Spleen (tissue), 11 donors: ENCODE data around the gene CCDC177. TPM values are rescaled to one million over a fixed set of nuclear protein-coding genes. Genes with fewer than 3 reads are reported as not detected.

Source experiments
- DNase-seq: peaks from one replicate; pipeline ENCODE4 v3.0.0-alpha.2; 2020
- H3K27ac ChIP-seq, 8 donors: fragments of 200-600 bp; sonication (generic) in 7 of 8; 1 replicate in 4 of 8; 2 replicates in 4 of 8; pipeline versions ENCODE4 v1.5.0 to v1.8.0; 2016 to 2021; ENCODE audit warnings: inconsistent platforms in 4 of 8, mild to moderate bottlenecking in 4 of 8, moderate library complexity in 1 of 8
- H3K27me3 ChIP-seq, 7 donors: fragments of 200-600 bp; sonication (generic) in 6 of 7; replicated peaks in 1 of 7; 1 replicate in 4 of 7; 2 replicates in 3 of 7; pipeline versions ENCODE4 v1.5.0 to v1.8.0; 2016 to 2021; ENCODE audit warnings: inconsistent platforms in 3 of 7, mild to moderate bottlenecking in 1 of 7
- H3K36me3 ChIP-seq, 6 donors: fragments of 200-600 bp; sonication (generic) in 5 of 6; 1 replicate in 4 of 6; 2 replicates in 2 of 6; pipeline versions ENCODE4 v1.5.0 to v1.8.0; 2016 to 2021; ENCODE audit warnings: inconsistent platforms in 2 of 6
- H3K4me1 ChIP-seq, 6 donors: fragments of 200-600 bp; sonication (generic) in 5 of 6; 1 replicate in 3 of 6; 2 replicates in 3 of 6; pipeline versions ENCODE4 v1.5.0 to v1.8.0; 2016 to 2021; ENCODE audit warnings: inconsistent platforms in 3 of 6
- H3K4me3 ChIP-seq, 8 donors: fragments of 200-600 bp; sonication (generic) in 7 of 8; 1 replicate in 4 of 8; 2 replicates in 4 of 8; pipeline versions ENCODE4 v1.5.0 to v1.8.0; 2016 to 2021; ENCODE audit warnings: inconsistent platforms in 4 of 8, mild to moderate bottlenecking in 4 of 8, moderate library complexity in 2 of 8
- H3K9me3 ChIP-seq, 8 donors: fragments of 200-600 bp; sonication (generic) in 7 of 8; 1 replicate in 4 of 8; 2 replicates in 4 of 8; pipeline versions ENCODE4 v1.5.0 to v1.8.0; 2016 to 2021; ENCODE audit warnings: inconsistent platforms in 4 of 8
- CTCF ChIP-seq, 11 experiments: fragments of 200-600 bp in 7 of 11; fragments of 450-650 bp in 4 of 11; sonication (generic) in 4 of 11; IDR thresholded peaks in 8 of 11; conservative IDR thresholded peaks in 3 of 11; 1 replicate in 7 of 11; 2 replicates in 4 of 11; pipeline versions ENCODE4 v1.4.0 to v1.8.0; 2016 to 2021; ENCODE audit warnings: antibody characterized with exemption in 11 of 11, inconsistent platforms in 4 of 11, mild to moderate bottlenecking in 1 of 11
- POLR2A ChIP-seq, 3 donors: fragments of 450-650 bp; IDR thresholded peaks; one replicate each; pipeline ENCODE4 v1.5.1; 2017; ENCODE audit warnings: antibody characterized with exemption in 3 of 3, mild to moderate bottlenecking in 1 of 3
- POLR2AphosphoS5 ChIP-seq, 3 donors: sonication (generic); formaldehyde crosslinking; IDR thresholded peaks; one replicate each; pipeline ENCODE4 v1.5.1; 2017; ENCODE audit warnings: antibody characterized with exemption in 3 of 3
- WGBS, 5 donors: extraction: QIAGEN DNeasy Blood & Tissue Kit in 3 of 5; methylation state at CpG; one replicate each; pipeline versions ENCODE4 v1.1.5 to v1.1.7; 2013 to 2018; 5-methylcytosine and 5-hydroxymethylcytosine counted together
- intact Hi-C: fragments of 100-400 bp; cut with DNase I; formaldehyde crosslinking; loops from one replicate; pipeline ENCODE4 v1.15.0; 2023; ENCODE audit warnings: low total_unique reads
- polyA plus RNA-seq, 3 donors: library from polyadenylated mRNA; stranded (reverse); fragments of 200-250 nt; gene quantifications; one replicate each; pipeline ENCODE4 v1.2.1, GENCODE V29; 2013
- total RNA-seq, 7 donors: library from RNA; depleted of rRNA in 3 of 7; stranded (reverse); fragments of >200 nt in 3 of 7; fragmentation: NEBNext Ultra II Directional in 4 of 7; extraction: Animal tissue kit (Norgen Biotek cat#: 25700) in 4 of 7; gene quantifications; one replicate each; pipeline versions ENCODE4 v1.1.0 to v1.2.1, GENCODE V29; 2016 to 2021
- donor health status: healthy with polysubstance abuse.
- donor health status: DM: no; HTN: no; CAD: no; lungs with moderate emphysema.
- donor health status: DM: no; HTN: no; CAD: no.
- donor health status: Bipolar disorder and iron deficiency.
- donor health status: healthy.
- donor health status: DM: no; HTN: no; CAD: no.
- donor health status: DM: yes; HTN: yes; CAD: no.

CCDC177 gene
- total and polyA plus RNA-seq, 10 donors, result not detected

- Histone ChIP-seq H3K9me3 (no peaks in the 10 kb centered on the region), H3K4me3 (peak overlapping the region in 7 of 8 donors; percentile 25 to 90 (median 56)), H3K27ac (peak overlapping the region; percentile 45 to 100 (median 98)), H3K27me3 (no peaks in the 10 kb centered on the region), H3K4me1 (peaks cover 37 to 61% (median 44%) of the 10 kb centered on the region in 6 donors), H3K36me3 (no peaks in the 10 kb centered on the region)
- intact Hi-C loops, result no loop called here
- no peak for TF ChIP-seq POLR2A (IDR thresholded peaks at IDR 0.05)
- no peak for TF ChIP-seq POLR2AphosphoS5 (IDR thresholded peaks at IDR 0.05)
- TF ChIP-seq CTCF (IDR thresholded peaks at IDR 0.05 in 8 of 11, conservative IDR thresholded peaks at IDR 0.05 in 3 of 11), result no peak
- WGBS, 5 donors, result 46 to 74% (median 66%) methylated on average over 8 of the region's 8 CpGs
- no peak for DNase-seq
These were observed 35.6 kb upstream of the CCDC177 start for GRCh38 chr14:69610020-69610873.

- 80 to 90% (median 83%) methylated on average over 5 of the region's 5 CpGs for WGBS, 5 donors
These were observed 31.9 kb upstream of the CCDC177 start for GRCh38 chr14:69606258-69607184.

GRCh38 chr14:69605738-69606137 is 31.1 kb upstream of the CCDC177 start:
- no peak overlapping the region for H3K4me3 ChIP-seq
- TF ChIP-seq POLR2AphosphoS5 (IDR thresholded peaks at IDR 0.05) (no peak), POLR2A (IDR thresholded peaks at IDR 0.05) (no peak), CTCF (IDR thresholded peaks at IDR 0.05 in 8 of 11, conservative IDR thresholded peaks at IDR 0.05 in 3 of 11) (no peak)
- no peak for DNase-seq
- H3K27ac ChIP-seq, result peak overlapping the region in 1 of 8 donors; percentile 11
- no peaks in the 10 kb centered on the region for H3K9me3 ChIP-seq
- H3K27me3 ChIP-seq, result no peaks in the 10 kb centered on the region
- H3K36me3 ChIP-seq, result no peaks in the 10 kb centered on the region
- intact Hi-C loops, result no loop called here
- peaks cover 9 to 36% (median 11%) of the 10 kb centered on the region in 6 donors for H3K4me1 ChIP-seq

More at GRCh38 chr14:69606258-69607184, 31.9 kb upstream of the CCDC177 start:
- DNase-seq, result no peak
- H3K9me3 ChIP-seq, result no peaks in the 10 kb centered on the region
- no peak overlapping the region for H3K4me3 ChIP-seq
- peak overlapping the region in 1 of 8 donors; percentile 11 for H3K27ac ChIP-seq
- intact Hi-C loops, result no loop called here
- no peaks in the 10 kb centered on the region for H3K36me3 ChIP-seq
- H3K27me3 ChIP-seq, result no peaks in the 10 kb centered on the region
- TF ChIP-seq POLR2A (IDR thresholded peaks at IDR 0.05) (no peak), CTCF (IDR thresholded peaks at IDR 0.05 in 8 of 11, conservative IDR thresholded peaks at IDR 0.05 in 3 of 11) (no peak), POLR2AphosphoS5 (IDR thresholded peaks at IDR 0.05) (no peak)
- peaks cover 11 to 41% (median 15%) of the 10 kb centered on the region in 6 donors for H3K4me1 ChIP-seq
